NT2/D1 (cell line): ENCODE measurements around the gene GIT1.

Experiments
- SUZ12 ChIP-seq: IDR thresholded peaks from 2 replicates; pipeline ENCODE4 v1.6.1; 2011; ENCODE audit not compliant: insufficient read length, insufficient read depth; ENCODE audit errors: extremely low read depth
- YY1 ChIP-seq: IDR thresholded peaks from 2 replicates; pipeline ENCODE4 v1.6.1; 2011; ENCODE audit not compliant: insufficient read length, insufficient read depth
- ZNF274 ChIP-seq: IDR thresholded peaks from 2 replicates; pipeline ENCODE4 v1.6.1; 2011; ENCODE audit warnings: mild to moderate bottlenecking, low read depth, low read length

DNA sequence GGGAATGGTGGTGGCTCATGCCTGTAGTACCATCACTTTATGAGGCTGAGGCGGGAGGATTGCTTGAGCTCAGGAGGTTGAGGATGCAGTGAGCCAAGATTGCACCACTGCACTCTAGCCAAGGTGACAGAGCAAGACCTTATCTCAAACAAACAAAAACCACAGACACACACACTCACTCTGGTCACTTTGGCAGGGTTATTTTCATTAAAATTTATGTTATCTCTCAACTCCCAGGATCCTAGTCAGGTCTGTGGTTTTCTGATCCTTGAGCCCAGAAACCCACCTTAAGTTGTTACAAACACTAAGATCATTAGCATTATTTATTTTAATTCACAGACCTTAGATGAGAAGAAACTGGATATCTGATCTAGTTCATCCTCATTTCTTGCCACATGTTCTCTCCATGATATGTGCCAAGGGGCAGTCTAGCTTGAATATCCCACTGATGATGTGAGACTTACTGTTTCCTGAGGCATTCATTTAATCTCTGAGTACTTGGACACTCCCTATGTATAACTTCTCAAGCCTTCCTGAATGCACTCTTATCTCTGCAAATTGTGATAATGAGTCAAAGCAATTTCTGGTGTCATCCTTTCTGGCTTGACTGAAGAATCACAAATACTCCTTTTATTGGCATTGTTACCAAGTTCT lies 32.2 kb downstream of the GIT1 start:
- TF ChIP-seq ZNF274 (no peak), YY1 (no peak), SUZ12 (no peak)
